GM21619 (cell line): Measurements from ENCODE around the gene SHH.

Experiments used
- ATAC-seq: cut with Tn5 transposase; IDR thresholded peaks from one replicate; pipeline ENCODE4 v1.9.1; 2021; ENCODE audit not compliant: unreplicated experiment

SHH gene

DNA sequence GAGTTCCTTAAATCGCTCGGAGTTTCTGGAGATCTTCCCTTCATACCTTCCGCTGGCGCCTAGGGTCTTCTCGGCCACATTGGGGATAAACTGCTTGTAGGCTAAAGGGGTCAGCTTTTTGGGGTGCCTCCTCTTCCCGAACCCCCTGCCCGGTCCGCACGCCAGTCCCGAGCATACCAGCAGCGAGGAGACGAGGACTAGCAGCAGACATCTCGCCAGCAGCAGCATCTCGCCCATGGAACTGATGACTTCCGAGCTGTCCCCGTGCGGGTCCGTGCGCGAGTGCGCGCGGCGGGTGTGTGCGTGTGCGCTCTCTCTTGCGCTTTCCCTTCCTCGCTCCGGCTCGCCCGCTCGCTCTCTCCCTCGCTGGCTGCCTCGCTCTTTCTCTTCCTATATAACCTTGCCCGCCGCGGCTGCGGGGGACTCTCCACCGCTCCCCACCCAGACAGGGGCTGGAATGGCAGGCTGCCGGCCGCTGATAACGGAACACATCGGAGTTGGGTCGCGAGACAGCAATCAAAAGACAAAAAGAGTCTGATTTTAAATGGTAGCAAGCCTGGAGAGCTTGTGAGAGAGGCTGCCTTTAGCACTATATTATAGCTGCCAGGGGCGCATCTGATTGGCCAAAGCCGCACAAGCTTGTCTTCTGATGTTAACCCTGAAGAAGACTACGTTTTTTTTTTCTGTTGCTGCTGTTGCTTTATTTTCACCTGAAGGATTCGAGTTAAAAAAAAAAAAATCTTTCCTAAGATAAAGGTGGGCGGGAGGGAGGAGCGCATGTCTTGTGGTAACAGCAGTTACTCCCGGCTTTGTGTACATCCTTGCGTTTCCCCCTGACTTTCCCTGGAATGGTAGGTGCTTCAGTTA lies at the start of gene SHH:
SHH (minus strand) TSS at position 569 of the 867 bp plus-strand sequence; CDS start at position 228, 341 bp downstream.
- no peak for ATAC-seq

- no peak for ATAC-seq
These were observed 49.2 kb upstream of the SHH start for GRCh38 chr7:155861480-155861868.

DNA sequence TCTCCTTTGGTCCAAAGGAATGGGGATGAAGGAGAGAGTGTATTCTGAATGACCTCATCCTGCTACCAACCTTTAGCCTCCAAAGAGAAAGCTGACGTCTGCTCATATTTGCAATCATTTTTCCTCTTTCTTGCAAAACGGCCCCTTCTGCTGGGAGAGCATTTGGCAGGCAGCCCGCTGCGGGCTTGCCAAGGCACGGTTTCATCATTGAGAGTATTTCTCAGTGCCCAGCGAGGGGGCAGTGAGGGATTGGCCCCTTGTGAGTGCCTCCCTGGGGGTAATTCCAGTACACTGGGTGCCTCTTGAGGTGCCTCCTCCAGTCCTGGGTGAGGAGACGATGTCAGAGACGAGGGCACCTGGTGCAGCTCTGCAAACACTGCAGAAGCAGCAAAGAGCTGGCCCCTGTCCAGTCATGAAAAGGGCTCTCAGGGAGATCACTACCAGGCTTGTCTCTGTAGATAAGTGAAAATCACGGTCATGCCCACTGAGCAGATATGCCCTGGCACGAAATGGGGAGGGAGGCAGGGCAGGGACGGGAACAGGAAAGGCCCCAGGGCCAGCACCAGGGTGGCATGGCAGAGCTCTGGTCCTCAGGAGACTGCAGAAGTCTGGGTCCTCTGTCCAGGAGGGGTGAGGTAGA lies 48.7 kb upstream of the SHH start:
- no peak for ATAC-seq

DNA sequence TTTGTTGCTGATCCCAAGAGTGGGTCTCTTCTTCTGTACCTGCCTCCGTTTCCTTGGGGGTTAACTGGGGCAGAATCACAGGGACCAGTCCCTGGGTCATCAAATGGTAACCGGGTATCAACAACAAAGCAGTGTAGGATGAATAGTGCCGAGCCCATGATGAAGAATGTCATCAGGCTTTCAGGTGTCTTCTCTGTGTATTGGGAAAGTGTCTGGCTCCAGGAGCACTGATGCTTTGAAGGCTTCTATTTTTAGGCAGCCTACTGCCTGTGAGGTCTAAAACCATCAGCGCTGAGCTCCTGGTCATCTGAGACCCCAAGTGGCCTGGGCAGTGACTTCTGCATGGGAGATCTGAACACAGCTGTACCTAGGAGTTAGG lies 48.2 kb upstream of the SHH start:
- no peak for ATAC-seq

DNA sequence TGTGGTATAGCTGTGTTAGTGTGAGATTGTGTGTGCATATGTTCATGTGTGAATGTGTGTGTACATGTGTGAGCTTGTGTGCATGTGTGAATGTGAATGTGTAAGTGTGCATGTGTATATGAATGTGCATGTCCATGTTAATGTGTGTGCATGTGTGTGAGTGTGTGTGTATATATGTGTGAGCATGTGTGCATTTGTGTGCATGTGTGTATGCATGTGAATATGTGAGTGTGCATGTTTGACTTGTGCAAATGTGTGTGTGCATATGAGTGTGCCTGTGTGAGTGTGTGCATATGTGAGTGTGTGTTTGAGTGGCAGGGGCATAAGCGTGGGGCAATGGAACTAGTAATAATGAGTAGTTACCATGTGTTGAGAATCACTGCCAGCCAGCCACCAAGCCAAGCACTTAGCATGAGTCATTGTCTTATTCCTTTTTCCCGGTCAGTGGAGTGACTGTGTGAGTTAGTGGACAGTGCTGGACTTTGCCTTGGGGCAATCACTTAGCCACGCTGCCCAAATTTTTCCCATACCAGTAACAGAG lies 46.3 kb upstream of the SHH start:
- no peak for ATAC-seq

GRCh38 chr7:155857141-155857540 lies 44.9 kb upstream of the SHH start:
- no peak for ATAC-seq

GRCh38 chr7:155856656-155857055 lies 44.4 kb upstream of the SHH start:
- no peak for ATAC-seq

DNA sequence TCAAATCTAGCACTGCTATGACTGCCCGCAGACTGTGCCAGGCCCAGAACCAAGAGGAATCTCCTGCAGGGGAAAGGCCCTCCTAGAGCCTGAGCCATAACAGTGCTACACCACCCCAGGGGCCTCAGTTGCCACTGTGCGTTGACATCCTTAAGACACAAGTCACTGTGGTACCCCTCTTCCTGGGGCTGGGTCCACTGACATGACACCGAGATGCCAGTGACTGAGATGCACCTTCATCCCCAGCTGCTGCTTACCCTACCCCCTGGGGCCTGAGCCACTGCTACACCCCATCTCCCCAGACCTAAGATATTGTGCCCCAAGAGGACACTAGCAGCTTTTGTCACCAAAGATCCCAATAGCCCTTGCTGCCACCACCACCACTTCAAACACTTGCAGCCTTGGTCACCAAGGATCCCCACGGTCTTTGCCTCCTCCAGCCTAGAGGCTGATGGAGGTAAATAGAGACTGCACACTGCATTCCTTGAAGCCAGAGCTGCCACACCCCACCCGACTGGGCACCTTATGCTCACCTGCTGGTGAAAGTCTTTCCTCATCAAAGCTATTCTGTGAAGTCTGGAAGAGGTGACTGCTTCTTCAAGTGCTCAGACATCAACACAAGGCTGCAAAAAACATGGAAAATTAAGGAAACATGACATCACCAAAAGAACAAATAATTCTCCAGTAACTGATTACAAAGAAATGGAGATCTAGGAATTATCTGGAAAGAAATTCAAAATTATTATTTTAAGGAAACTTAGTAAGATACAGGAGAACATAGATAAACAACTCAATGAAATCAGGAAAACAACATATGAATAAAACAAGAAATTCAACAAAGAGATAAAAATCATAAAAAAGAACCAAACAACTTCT lies 40.4 kb upstream of the SHH start:
- ATAC-seq: no peak

DNA sequence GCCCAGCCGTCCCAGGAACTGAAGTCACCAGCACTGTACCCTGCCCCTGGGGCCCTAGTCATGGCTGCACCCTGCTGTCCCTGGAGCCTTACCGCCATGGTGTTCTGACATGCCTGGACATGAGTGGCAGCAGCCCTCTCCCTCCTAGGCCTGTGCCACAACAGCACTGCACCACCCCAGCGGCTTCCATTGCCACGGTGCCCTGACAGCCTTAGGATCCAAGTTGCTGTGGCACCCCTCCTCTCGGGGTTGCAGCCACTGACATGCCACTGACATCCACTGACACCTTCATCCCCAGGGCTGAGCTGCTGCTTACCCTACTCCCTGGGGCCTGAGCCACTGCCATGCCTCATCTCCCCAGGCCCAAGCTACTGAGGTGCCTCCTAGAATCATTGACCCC lies 39.6 kb upstream of the SHH start:
- no peak for ATAC-seq

- no peak for ATAC-seq
These were observed 38.8 kb upstream of the SHH start for GRCh38 chr7:155850766-155851678.

DNA sequence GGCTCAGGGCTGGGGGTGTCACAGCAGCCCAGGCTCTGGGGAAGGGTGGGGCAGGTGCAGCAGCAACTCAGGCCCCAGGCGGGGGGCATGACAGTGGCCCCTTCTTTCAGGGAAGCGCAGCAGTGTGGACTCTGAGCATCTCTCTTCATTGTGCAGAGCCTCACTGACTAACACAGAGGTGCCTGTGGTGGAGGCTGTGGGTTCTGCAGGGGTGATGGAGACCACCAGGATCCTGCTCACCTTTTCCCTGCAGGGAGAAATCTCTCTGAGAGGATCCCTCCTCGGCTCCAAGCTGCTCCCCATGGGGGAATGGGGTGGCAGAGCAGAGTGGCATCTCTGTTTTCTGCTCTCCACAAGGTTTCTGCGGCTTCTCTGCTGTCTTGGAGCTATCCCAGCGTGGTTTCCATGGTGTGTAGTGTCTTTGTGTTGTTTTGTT lies 37.8 kb upstream of the SHH start:
- no peak for ATAC-seq

DNA sequence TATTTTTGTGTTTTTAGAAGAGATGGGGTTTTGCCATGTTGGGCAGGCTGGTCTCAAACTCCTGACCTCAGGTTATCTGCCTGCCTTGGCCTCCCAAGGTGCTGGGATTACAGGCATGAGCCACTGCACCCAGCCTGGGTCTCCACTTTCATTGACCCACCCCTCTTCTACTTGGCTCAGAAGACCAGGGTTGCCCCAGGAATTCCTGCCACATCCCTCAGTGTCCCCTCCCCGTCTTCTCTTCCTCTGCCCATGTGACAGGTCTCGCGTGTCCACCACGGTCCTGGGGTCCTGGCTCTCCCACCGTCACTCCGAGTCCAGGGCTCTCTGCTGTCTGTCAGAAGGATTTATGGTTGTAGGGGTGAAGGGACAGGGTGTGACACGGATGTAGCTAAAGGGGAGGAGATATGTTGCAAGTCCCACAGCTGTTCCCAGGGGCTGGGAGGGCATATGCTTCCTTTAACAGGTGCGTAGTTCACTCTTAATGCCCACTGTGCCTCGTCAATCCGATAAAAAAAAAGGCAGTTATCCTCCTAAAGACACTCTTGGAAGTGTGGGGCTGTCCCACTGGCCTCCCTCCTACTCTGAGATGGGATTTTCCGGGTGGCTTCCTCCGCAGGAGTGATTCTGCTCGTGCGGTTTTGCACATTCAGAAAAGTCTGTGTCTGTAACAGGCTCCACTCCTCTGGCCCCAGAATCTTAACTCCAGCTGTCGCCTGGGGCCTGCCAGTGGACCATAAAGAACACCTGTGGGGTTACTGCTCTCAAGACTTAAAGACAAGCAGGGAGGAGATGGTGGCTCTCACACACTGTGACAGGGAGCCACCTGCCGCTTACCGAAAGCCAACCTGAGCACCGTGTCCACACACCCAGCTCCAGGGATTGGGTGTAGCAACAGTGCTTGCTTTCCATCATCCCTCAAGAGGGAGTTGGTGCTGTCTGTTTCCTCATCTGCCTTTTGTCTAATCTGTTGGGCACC lies 36.7 kb upstream of the SHH start:
- ATAC-seq: no peak

GRCh38 chr7:155847821-155848435 lies 35.7 kb upstream of the SHH start:
- ATAC-seq: no peak

DNA sequence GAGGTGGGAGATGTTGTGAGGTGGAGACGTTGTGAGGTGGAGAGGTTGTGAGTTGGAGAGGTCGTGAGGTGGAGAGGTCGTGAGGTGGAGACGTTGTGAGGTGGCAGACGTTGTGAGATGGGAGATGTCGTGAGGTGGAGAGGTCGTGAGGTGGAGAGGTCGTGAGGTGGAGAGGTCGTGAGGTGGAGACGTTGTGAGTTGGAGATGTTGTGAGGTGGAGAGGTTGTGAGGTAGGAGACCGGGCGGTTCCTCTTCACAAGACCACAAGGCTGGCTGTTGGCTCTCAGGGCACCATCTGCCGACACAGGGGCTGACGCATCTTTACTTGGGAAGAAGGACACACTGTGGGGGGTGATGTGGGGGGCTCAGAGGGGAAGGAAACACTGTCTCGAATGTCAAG lies 34.7 kb upstream of the SHH start:
- no peak for ATAC-seq

DNA sequence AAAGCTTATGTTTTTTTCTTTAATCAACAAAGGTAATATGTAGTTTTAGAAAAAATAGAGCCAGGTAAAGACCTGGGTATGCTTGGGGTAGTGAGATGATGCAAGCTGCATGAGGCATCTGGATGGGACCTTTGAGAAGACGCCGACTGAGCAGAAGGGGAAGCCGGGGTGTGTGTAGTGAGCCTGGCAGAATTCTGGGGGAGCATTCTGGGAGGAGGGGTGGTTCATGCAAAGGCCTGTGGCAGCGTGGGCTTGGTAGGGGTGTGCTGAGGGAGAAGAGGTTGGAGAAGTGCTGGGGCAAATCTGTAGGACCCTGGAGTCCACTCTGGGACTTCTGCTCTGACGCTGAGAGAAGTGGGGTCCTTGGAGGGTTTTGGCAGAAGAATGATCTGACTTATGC lies 33.9 kb upstream of the SHH start:
- ATAC-seq: no peak

DNA sequence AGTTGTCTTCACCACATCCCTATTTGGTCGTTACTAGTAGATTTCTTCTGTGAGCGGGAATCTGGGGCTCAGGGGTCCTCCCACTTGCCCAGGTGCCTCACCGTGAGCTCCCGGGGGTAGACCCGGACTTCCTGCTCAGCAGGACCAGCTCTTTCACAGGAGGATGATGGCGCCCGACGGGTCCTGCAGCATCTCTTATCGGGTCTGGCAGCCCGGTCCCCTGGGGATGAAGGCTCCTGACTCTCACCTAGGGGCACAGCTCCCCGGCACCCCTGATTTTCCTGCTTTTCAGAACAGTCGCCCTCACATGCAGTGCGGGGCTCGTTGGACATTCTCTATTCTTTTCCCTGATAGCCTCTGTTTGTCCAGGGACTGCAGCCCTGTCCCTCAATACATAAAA lies 33.0 kb upstream of the SHH start:
- ATAC-seq: no peak

GRCh38 chr7:155844526-155844925 lies 32.3 kb upstream of the SHH start:
- no peak for ATAC-seq

- ATAC-seq: no peak
These were observed 31.8 kb upstream of the SHH start for GRCh38 chr7:155844019-155844453.
